ENCODE data around the gene PRKN. TPM values are rescaled to one million over a fixed set of nuclear protein-coding genes. Genes with fewer than 3 reads are reported as not detected.

PRKN gene
- polyA plus RNA-seq, 1 experiment: 0.71 TPM

DNA sequence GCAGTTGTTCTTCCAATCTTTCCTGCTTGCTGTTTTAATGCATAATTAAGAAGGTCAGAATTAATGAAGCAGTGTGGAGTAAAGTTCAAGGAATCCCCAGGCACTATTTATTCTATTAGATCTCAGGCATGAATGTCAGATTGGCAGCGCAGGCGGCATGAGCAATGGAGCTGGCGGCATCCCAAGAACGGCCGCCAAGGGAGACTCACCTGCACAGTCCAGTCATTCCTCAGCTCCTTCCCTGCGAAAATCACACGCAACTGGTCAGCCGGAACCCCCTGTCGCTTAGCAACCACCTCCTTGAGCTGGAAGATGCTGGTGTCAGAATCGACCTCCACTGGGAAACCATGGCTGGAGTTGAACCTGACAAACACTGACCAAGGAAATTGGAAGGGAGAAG, 284.5 kb downstream of the PRKN start:
- CTCF ChIA-PET: no interaction called here

GRCh38 chr6:162442687-162443086, 284.9 kb downstream of the PRKN start:
- H3K27me3 ChIP-seq (ENCODE audit: control insufficient read depth, insufficient read depth, low read length): no peaks in the 10 kb centered on the region
- CTCF ChIA-PET: no interaction called here
- TF ChIP-seq, protein P1, sequence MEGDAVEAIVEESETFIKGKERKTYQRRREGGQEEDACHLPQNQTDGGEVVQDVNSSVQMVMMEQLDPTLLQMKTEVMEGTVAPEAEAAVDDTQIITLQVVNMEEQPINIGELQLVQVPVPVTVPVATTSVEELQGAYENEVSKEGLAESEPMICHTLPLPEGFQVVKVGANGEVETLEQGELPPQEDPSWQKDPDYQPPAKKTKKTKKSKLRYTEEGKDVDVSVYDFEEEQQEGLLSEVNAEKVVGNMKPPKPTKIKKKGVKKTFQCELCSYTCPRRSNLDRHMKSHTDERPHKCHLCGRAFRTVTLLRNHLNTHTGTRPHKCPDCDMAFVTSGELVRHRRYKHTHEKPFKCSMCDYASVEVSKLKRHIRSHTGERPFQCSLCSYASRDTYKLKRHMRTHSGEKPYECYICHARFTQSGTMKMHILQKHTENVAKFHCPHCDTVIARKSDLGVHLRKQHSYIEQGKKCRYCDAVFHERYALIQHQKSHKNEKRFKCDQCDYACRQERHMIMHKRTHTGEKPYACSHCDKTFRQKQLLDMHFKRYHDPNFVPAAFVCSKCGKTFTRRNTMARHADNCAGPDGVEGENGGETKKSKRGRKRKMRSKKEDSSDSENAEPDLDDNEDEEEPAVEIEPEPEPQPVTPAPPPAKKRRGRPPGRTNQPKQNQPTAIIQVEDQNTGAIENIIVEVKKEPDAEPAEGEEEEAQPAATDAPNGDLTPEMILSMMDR (IDR thresholded peaks at IDR 0.05; ENCODE audit: insufficient read depth, low read depth, low read length): no peak
- POLR2A ChIA-PET: no interaction called here
- no peak overlapping the region for H3K4me3 ChIP-seq (ENCODE audit: low read depth, low read length)
- no peak for DNase-seq (ENCODE audit: low read depth)
- H3K36me3 ChIP-seq (ENCODE audit: control insufficient read depth, insufficient read depth, low read length): no peaks in the 10 kb centered on the region

More for the DNA sequence above, 284.5 kb downstream of the PRKN start:
- Histone ChIP-seq H3K4me3 (ENCODE audit: low read depth, low read length) (no peak overlapping the region), H3K27me3 (ENCODE audit: control insufficient read depth, insufficient read depth, low read length) (no peaks in the 10 kb centered on the region), H3K36me3 (ENCODE audit: control insufficient read depth, insufficient read depth, low read length) (no peaks in the 10 kb centered on the region)
- TF ChIP-seq, protein P1 (IDR thresholded peaks at IDR 0.05; ENCODE audit: insufficient read depth, low read depth, low read length): no peak
- DNase-seq (ENCODE audit: low read depth): no peak
- POLR2A ChIA-PET: no interaction called here

DNA sequence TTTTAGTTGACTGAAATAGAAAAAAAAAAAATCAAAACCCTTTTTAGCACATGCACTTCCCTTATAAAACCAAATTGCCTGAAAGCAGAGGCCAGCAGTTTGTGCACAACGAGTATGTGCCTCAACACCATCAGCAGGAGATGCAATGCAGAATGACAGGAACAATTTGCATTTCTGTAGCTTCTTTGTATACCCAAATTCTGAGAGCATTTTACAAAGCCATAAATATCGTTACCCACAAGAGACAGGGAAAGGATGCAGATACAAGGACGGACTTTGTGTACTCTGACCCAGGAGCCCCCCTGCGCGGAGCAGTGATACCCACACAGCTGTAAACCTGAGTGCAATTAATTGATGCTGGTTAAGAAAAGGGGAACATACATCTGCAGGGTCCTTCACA, 285.6 kb downstream of the PRKN start:
- ChIA-PET CTCF (no interaction called here), POLR2A (no interaction called here)
- TF ChIP-seq, protein P1 (IDR thresholded peaks at IDR 0.05; ENCODE audit: insufficient read depth, low read depth, low read length): no peak
- DNase-seq (ENCODE audit: low read depth): no peak
- no peak overlapping the region for H3K4me3 ChIP-seq (ENCODE audit: low read depth, low read length)
- H3K27me3 ChIP-seq (ENCODE audit: control insufficient read depth, insufficient read depth, low read length): no peaks in the 10 kb centered on the region
- H3K36me3 ChIP-seq (ENCODE audit: control insufficient read depth, insufficient read depth, low read length): no peaks in the 10 kb centered on the region

GRCh38 chr6:162438980-162439379, 288.6 kb downstream of the PRKN start:
- DNase-seq (ENCODE audit: low read depth): no peak
- CTCF ChIA-PET: no interaction called here
- no peaks in the 10 kb centered on the region for H3K36me3 ChIP-seq (ENCODE audit: control insufficient read depth, insufficient read depth, low read length)
- TF ChIP-seq, protein P1 (IDR thresholded peaks at IDR 0.05; ENCODE audit: insufficient read depth, low read depth, low read length): no peak
- POLR2A ChIA-PET: no interaction called here
- no peaks in the 10 kb centered on the region for H3K27me3 ChIP-seq (ENCODE audit: control insufficient read depth, insufficient read depth, low read length)
- H3K4me3 ChIP-seq (ENCODE audit: low read depth, low read length): no peak overlapping the region

GRCh38 chr6:162435071-162435470, 292.5 kb downstream of the PRKN start:
- Histone ChIP-seq H3K4me3 (ENCODE audit: low read depth, low read length) (no peak overlapping the region), H3K27me3 (ENCODE audit: control insufficient read depth, insufficient read depth, low read length) (no peaks in the 10 kb centered on the region), H3K36me3 (ENCODE audit: control insufficient read depth, insufficient read depth, low read length) (no peaks in the 10 kb centered on the region)
- ChIA-PET POLR2A (no interaction called here), CTCF (no interaction called here)
- TF ChIP-seq, protein P1 (IDR thresholded peaks at IDR 0.05; ENCODE audit: insufficient read depth, low read depth, low read length): no peak
- no peak for DNase-seq (ENCODE audit: low read depth)
